Measurements from ENCODE around the gene GAA.

DNA sequence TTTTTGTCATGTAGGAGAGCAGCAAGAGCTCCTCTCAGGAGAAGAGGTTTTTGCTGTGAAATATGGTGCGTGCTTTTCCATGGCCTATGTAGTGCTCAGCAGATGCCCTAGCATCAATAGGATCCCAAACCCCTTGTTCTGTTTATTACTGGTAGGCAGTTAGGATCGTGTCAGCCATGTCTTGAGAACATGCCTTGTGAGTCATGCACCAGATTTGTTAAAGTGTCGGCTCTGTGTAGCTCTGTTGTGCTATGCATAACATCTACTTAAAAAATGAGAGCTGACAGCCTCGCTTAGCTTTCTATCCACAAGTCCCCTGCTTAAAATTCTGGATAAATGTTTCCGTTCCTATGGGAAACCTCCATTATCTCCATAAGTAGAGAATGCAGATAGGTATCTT is 50.0 kb downstream of the GAA start:
- TF ChIP-seq, protein P1, sequence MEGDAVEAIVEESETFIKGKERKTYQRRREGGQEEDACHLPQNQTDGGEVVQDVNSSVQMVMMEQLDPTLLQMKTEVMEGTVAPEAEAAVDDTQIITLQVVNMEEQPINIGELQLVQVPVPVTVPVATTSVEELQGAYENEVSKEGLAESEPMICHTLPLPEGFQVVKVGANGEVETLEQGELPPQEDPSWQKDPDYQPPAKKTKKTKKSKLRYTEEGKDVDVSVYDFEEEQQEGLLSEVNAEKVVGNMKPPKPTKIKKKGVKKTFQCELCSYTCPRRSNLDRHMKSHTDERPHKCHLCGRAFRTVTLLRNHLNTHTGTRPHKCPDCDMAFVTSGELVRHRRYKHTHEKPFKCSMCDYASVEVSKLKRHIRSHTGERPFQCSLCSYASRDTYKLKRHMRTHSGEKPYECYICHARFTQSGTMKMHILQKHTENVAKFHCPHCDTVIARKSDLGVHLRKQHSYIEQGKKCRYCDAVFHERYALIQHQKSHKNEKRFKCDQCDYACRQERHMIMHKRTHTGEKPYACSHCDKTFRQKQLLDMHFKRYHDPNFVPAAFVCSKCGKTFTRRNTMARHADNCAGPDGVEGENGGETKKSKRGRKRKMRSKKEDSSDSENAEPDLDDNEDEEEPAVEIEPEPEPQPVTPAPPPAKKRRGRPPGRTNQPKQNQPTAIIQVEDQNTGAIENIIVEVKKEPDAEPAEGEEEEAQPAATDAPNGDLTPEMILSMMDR (IDR thresholded peaks at IDR 0.05 in 2 of 3, conservative IDR thresholded peaks at IDR 0.05 in 1 of 3; ENCODE audit: borderline replicate concordance in 1 of 3, insufficient read depth in 1 of 3, low read depth in 2 of 3, low read length in 2 of 3): no peak
- TF ChIP-seq EZH2phosphoT487 (IDR thresholded peaks at IDR 0.05; ENCODE audit: borderline replicate concordance) (no peak), EZH2 (IDR thresholded peaks at IDR 0.05) (no peak), POLR2AphosphoS5 (IDR thresholded peaks at IDR 0.05; ENCODE audit: low read depth, low read length) (no peak), FOSL1 (IDR thresholded peaks at IDR 0.05; ENCODE audit: low read depth) (no peak), YY1 (IDR thresholded peaks at IDR 0.05; ENCODE audit: extremely low read depth, insufficient replicate concordance, low read depth, low read length) (no peak), JUND (IDR thresholded peaks at IDR 0.05) (no peak)
- TF ChIP-seq, protein P2, sequence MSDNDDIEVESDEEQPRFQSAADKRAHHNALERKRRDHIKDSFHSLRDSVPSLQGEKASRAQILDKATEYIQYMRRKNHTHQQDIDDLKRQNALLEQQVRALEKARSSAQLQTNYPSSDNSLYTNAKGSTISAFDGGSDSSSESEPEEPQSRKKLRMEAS (IDR thresholded peaks at IDR 0.05): no peak

All from HCT116 (cell line).